K562 (cell line): ENCODE data around the gene TRMT2B. TPM values are rescaled to one million over a fixed set of nuclear protein-coding genes. Genes with fewer than 3 reads are reported as not detected.

Experiments used
- ATAC-seq: fragments of 200-7000 bp; cut with Tn5 transposase; 3 replicates; pipeline ENCODE4 v1.9.1; 2020; ENCODE audit warnings: moderate library complexity
- BruUV-seq: library from RNA; stranded (reverse); fragments of 400-500 nt; replicated peaks from 2 replicates; lab custom pipeline; 2021; lab: Mats Ljungman, UMichigan
- CTCF ChIA-PET: fragments of 300-600 bp; formaldehyde crosslinking; extraction: SDS; loops from one replicate; lab custom pipeline; 2021; ENCODE audit warnings: low intra/inter-chr PET ratio; lab: Yijun Ruan, JAX
- POLR2A ChIA-PET: fragments of 300-600, 350-650 bp; sonication (Branson Sonifier 250); formaldehyde crosslinking; extraction: SDS; loops from one replicate; lab custom pipeline; 2021; ENCODE audit warnings: antibody characterized with exemption, inconsistent platforms; lab: Yijun Ruan, JAX
- DNase-seq, 4 experiments: peaks; one replicate each; pipeline versions ENCODE4 v3.0.0 to v3.0.0-alpha.2; 2011 to 2018; ENCODE audit warnings: low spot score in 3 of 4, mixed read lengths in 3 of 4; ENCODE audit errors: extremely low read depth in 1 of 4
- FAIRE-seq: peaks from 2 replicates; lab custom pipeline; 2011; peaks lifted over from hg19 to GRCh38; lab: Jason Lieb, UNC
- H2AFZ ChIP-seq: 2 replicates; pipeline ENCODE4 v1.6.0; 2011; ENCODE audit warnings: low read depth, low read length, control low read depth, inconsistent platforms
- H3K27ac ChIP-seq: fragments of 200-600 bp; 3 replicates; pipeline ENCODE4 v1.8.0; 2011; ENCODE audit warnings: low read depth, mild to moderate bottlenecking, control low read depth, inconsistent platforms, low read length, moderate library complexity, mixed read lengths; ENCODE audit errors: extremely low read depth
- H3K27me3 ChIP-seq, 2 experiments: fragments of 300-600 bp in 1 of 2; 2 replicates in 1 of 2; 3 replicates in 1 of 2; pipeline versions ENCODE4 v1.6.0 to v1.8.0; 2011; ENCODE audit warnings: inconsistent platforms in 2 of 2, low read length in 2 of 2, mild to moderate bottlenecking in 1 of 2, mixed read lengths in 1 of 2, moderate library complexity in 1 of 2; ENCODE audit not compliant: control insufficient read depth in 2 of 2, insufficient read depth in 2 of 2
- H3K36me3 ChIP-seq: fragments of 300-600 bp; 3 replicates; pipeline ENCODE4 v1.8.0; 2011; ENCODE audit warnings: mild to moderate bottlenecking, low read length, inconsistent platforms; ENCODE audit not compliant: control insufficient read depth, insufficient read depth
- H3K4me1 ChIP-seq, 2 experiments: fragments of 200-600 bp in 1 of 2; replicated peaks in 1 of 2; 2 replicates in 1 of 2; 3 replicates in 1 of 2; pipeline versions ENCODE4 v1.5.1 to v1.8.0; 2011; ENCODE audit warnings: inconsistent platforms in 2 of 2, low read length in 2 of 2, mild to moderate bottlenecking in 1 of 2, mixed read lengths in 1 of 2, moderate library complexity in 1 of 2; ENCODE audit not compliant: control insufficient read depth in 2 of 2, insufficient read depth in 2 of 2
- H3K4me2 ChIP-seq: 2 replicates; pipeline ENCODE4 v1.6.1; 2011; ENCODE audit warnings: low read length, control low read depth, inconsistent platforms, mixed read lengths; ENCODE audit not compliant: insufficient read depth
- H3K4me3 ChIP-seq: fragments of 200-600 bp; sonication (generic), shearing (Covaris generic); 2 replicates; pipeline ENCODE4 v1.5.1; 2016; ENCODE audit warnings: control low read depth, inconsistent platforms
- H3K79me2 ChIP-seq: fragments of 200-600 bp; 3 replicates; pipeline ENCODE4 v1.8.0; 2011; ENCODE audit warnings: low read length, inconsistent platforms; ENCODE audit not compliant: control insufficient read depth, insufficient read depth
- H3K9ac ChIP-seq, 2 experiments: 2 replicates each; pipeline versions ENCODE4 v1.6.0 to v1.6.1; 2011; ENCODE audit warnings: low read depth in 2 of 2, low read length in 2 of 2, control low read depth in 1 of 2, inconsistent platforms in 1 of 2, mild to moderate bottlenecking in 1 of 2, mixed read lengths in 1 of 2; ENCODE audit not compliant: insufficient read depth in 1 of 2
- H3K9me1 ChIP-seq: one replicate; pipeline ENCODE4 v1.6.0; 2011; ENCODE audit warnings: inconsistent platforms, mild to moderate bottlenecking, low read length, moderate library complexity; ENCODE audit not compliant: control insufficient read depth, insufficient read depth
- H3K9me3 ChIP-seq: replicated peaks from 2 replicates; pipeline ENCODE4 v1.5.1; 2011; ENCODE audit warnings: low read depth, low read length, inconsistent platforms; ENCODE audit not compliant: control insufficient read depth, insufficient read depth
- H4K20me1 ChIP-seq: replicated peaks from 2 replicates; pipeline ENCODE4 v1.6.1; 2011; ENCODE audit warnings: low read length, inconsistent platforms, mixed read lengths; ENCODE audit not compliant: control insufficient read depth, insufficient read depth
- BRF1 ChIP-seq: IDR thresholded peaks from 3 replicates; pipeline ENCODE4 v1.6.1; 2011; ENCODE audit warnings: borderline replicate concordance, mild to moderate bottlenecking; ENCODE audit not compliant: insufficient read length; ENCODE audit errors: extremely low read depth
- OTX1 ChIP-seq: fragments of 450-650 bp; formaldehyde crosslinking; IDR thresholded peaks from 2 replicates; pipeline ENCODE4 v1.4.0; 2022; ENCODE audit warnings: mild to moderate bottlenecking
- THAP7 ChIP-seq: fragments of 250-450 bp; sonication (Bioruptor Pico); IDR thresholded peaks from 2 replicates; pipeline ENCODE4 v1.5.0; 2021
- XRCC4 ChIP-seq: IDR thresholded peaks from one replicate; pipeline ENCODE4 v1.6.1; 2011; ENCODE audit not compliant: insufficient read depth, insufficient read length; ENCODE audit errors: extremely low read depth
- ZC3H4 ChIP-seq: sonication (generic); formaldehyde crosslinking; IDR thresholded peaks from 2 replicates; pipeline ENCODE4 v1.9.0; 2021; ENCODE audit warnings: missing genetic modification reagents, borderline replicate concordance
- ZNF584 ChIP-seq: fragments of 200-800 bp; sonication (Bioruptor generic); IDR thresholded peaks from 2 replicates; pipeline ENCODE4 v1.6.1; 2016; ENCODE audit warnings: low read depth, mild to moderate bottlenecking, missing genetic modification characterization, missing compliant biosample characterization
- WGBS: fragments of 100-300 bp; shearing (Covaris generic); methylation state at CpG from one replicate; pipeline ENCODE4 v1.1.6; 2016; ENCODE audit warnings: low coverage, mixed read lengths; ENCODE audit not compliant: insufficient coverage; ENCODE audit errors: missing lambda C conversion rate; 5-methylcytosine and 5-hydroxymethylcytosine counted together
- in situ Hi-C: fragments of 300-500 bp; cut with MboI; formaldehyde crosslinking; loops from 4 replicates; pipeline ENCODE4 v1.15.0; 2018; ENCODE audit warnings: inconsistent platforms, mixed read lengths
- intact Hi-C: fragments of 100-400 bp; cut with micrococcal nuclease; formaldehyde crosslinking; loops from 2 replicates; pipeline ENCODE4 v1.14.2; 2022
- polyA plus RNA-seq, 8 experiments: library from polyadenylated mRNA; depleted of rRNA in 4 of 8; stranded (reverse) in 5 of 8; unstranded in 3 of 8; fragments of >200 nt; fragmentation: Nextera tagmentation in 2 of 8; fragmentation: Illumina TruSeq in 1 of 8; extraction: Ambion mirVana in 2 of 8; extraction: Trizol in 1 of 8; gene quantifications; 2 replicates each; pipeline versions ENCODE4 v1.2.1 to v1.2.3, GENCODE V29; 2011 to 2014; ENCODE audit warnings: inconsistent platforms in 1 of 8, missing spikeins in 1 of 8
- total RNA-seq, 7 experiments: library from RNA; depleted of rRNA in 6 of 7; stranded (reverse); fragments of >200 nt in 6 of 7; fragmentation: Illumina TruSeq in 2 of 7; extraction: Trizol in 2 of 7; gene quantifications; 2 replicates each; pipeline versions ENCODE4 v1.2.1 to v1.2.3, GENCODE V29; 2011 to 2021; ENCODE audit warnings: low replicate concordance in 1 of 7
- TF ChIP-seq, protein P1 (sequence below): fragments of 250-450 bp; sonication (Bioruptor Pico); IDR thresholded peaks from 2 replicates; pipeline ENCODE4 v1.8.0; 2022; ENCODE audit warnings: moderate library complexity, mild to moderate bottlenecking, inconsistent platforms

The TRMT2B gene
- total and polyA plus RNA-seq, 9 of the 15 experiments (the other 6 are each of a cell fraction or from before 2014, with no cell fraction given): 3.9 to 23.4 (median 18.1) TPM

GRCh38 chrX:100990139-100990538 is 61.8 kb downstream of the TRMT2B start:
- ATAC-seq (no peak), DNase-seq (no peak), FAIRE-seq (no peak)
- no peaks in the 10 kb centered on the region; the same call in 1 of the 2 replicates for H4K20me1 ChIP-seq
- H3K9ac ChIP-seq: no peak overlapping the region
- H2AFZ ChIP-seq: no peak overlapping the region
- no peaks in the 10 kb centered on the region for H3K36me3 ChIP-seq
- H3K4me1 ChIP-seq: peaks cover 0 to 17% of the 10 kb centered on the region in 2 experiments; a peak in 3 of 5 replicates
- H3K79me2 ChIP-seq: no peaks in the 10 kb centered on the region
- no peaks in the 10 kb centered on the region for H3K27me3 ChIP-seq
- intact Hi-C loops (no loop called here), in situ Hi-C loops (no loop called here)
- TF ChIP-seq OTX1 (CRISPR knock-in tag) (no peak), ZC3H4 (CRISPR knock-in tag) (no peak), ZNF584 (CRISPR knock-in tag) (no peak), BRF1 (no peak), THAP7 (no peak), XRCC4 (no peak)
- TF ChIP-seq, protein P1, sequence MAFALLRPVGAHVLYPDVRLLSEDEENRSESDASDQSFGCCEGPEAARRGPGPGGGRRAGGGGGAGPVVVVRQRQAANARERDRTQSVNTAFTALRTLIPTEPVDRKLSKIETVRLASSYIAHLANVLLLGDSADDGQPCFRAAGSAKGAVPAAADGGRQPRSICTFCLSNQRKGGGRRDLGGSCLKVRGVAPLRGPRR (CRISPR knock-in tag): no peak
- 8% methylated on average over 2 of the region's 2 CpGs for WGBS
- ChIA-PET POLR2A (interaction anchor here (0.6 kb wide), 1 partner anchor 11 kb away, joined by 3 read pairs; no protein-coding TSS in a partner anchor), CTCF (no interaction called here)
- H3K9me3 ChIP-seq: no peaks in the 10 kb centered on the region
- BruUV-seq: no TSS peak
- no peak overlapping the region for H3K4me2 ChIP-seq
- H3K9me1 ChIP-seq: peaks cover 2% of the 10 kb centered on the region
- no peak overlapping the region for H3K4me3 ChIP-seq
- no peak overlapping the region for H3K27ac ChIP-seq
